Measurements from ENCODE around the gene TMEM175. TPM values are rescaled to one million over a fixed set of nuclear protein-coding genes. Genes with fewer than 3 reads are reported as not detected.

TMEM175 gene, protein sequence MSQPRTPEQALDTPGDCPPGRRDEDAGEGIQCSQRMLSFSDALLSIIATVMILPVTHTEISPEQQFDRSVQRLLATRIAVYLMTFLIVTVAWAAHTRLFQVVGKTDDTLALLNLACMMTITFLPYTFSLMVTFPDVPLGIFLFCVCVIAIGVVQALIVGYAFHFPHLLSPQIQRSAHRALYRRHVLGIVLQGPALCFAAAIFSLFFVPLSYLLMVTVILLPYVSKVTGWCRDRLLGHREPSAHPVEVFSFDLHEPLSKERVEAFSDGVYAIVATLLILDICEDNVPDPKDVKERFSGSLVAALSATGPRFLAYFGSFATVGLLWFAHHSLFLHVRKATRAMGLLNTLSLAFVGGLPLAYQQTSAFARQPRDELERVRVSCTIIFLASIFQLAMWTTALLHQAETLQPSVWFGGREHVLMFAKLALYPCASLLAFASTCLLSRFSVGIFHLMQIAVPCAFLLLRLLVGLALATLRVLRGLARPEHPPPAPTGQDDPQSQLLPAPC
- total RNA-seq, result 26.1 TPM

DNA sequence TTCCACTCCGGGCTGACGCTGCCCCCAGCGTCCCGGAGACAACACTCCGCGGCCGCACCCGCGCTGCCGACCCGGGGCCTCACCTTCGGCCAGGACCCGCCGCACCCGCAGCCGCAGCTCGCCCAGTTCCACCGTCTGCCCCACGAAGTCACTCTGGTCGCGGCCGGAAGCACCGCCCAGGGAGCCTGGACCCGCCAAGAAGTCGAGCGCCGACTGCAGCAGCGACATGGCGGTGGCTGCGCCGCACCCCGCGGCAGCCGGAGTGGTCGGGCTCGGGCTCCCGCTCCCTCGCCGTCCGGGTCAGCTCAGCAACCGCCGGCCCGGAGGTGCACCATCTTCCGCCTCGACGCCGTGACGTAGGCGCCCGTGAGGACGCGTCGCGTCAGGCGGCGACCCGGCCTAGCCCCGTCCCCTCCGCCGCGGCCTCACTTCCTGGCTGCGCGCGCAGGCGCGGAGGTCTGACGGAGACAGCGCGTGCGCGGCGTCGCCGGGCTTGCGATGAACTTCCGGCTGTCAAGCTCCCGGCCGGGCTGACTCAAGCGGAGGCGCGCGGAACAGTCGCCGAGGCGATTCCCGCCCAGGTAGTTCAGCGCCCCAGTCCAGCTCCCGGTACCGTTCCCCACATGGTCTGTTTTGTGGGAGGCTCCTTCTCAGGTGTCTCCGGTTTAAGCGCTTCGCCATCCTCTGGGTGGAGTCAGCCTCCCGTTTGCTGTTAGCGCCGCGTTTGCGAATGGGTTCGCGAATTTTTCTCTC is at the start of gene TMEM175, which contains the start of gene GAK:
Gene TMEM175 (plus strand): TSS at position 501 of the 753 bp plus-strand sequence. CDS start 15,280 bp downstream, outside the sequence.
Gene GAK (minus strand): TSS at position 357 of the 753 bp plus-strand sequence. CDS start 129 bp downstream, at position 228.

DNA sequence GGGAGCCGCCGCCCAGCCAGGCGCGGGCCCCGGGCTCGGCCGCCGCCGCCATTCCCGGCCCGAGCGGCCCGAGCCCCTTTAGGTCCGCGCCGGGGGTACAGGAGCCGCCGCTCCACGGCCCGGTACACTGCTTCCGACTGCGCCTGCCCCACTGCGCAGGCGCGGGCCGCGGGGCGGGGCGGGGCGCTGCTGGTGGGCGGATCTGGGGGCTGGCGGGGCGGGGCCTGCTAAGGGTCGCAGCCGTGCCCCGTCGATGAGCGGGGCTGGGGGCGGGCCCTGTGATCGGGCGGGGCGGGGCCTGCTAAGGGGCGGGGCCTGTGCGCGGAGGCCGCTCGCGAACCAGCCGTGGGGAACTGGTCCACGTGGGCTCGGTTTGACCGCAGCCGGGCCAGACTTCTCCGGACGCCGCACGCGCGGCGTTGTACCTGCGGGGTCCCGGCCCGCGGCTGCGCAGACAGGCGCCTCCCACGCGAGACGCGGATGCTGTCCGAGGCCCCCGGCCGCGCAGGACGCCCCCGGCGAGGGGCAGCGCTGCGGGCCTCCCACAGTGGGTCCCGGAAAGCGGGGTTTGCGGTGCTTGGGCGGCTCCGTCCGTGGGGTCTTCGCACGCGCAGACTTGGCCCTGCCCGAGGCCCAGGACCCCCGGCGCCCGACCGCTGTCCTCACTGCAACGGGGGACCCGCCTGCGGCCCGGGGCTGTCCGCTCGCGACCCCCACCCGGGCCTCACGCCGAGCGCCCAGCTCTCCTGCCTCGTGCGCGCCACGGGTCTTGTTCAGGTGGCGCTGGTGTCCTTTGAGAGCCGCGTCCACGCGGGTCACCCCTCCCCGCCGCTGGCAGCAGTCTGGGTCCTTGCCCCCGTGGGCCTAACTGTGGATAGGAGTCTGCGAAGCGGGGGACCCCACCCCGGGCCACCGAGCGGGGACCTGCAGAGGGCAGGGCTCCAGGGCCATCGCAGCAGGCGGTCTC is 41.5 kb downstream of the TMEM175 start, which contains the start of gene DGKQ:
Gene DGKQ (minus strand): TSS at position 139 of the 967 bp plus-strand sequence. CDS start 87 bp downstream, at position 52.

DNA sequence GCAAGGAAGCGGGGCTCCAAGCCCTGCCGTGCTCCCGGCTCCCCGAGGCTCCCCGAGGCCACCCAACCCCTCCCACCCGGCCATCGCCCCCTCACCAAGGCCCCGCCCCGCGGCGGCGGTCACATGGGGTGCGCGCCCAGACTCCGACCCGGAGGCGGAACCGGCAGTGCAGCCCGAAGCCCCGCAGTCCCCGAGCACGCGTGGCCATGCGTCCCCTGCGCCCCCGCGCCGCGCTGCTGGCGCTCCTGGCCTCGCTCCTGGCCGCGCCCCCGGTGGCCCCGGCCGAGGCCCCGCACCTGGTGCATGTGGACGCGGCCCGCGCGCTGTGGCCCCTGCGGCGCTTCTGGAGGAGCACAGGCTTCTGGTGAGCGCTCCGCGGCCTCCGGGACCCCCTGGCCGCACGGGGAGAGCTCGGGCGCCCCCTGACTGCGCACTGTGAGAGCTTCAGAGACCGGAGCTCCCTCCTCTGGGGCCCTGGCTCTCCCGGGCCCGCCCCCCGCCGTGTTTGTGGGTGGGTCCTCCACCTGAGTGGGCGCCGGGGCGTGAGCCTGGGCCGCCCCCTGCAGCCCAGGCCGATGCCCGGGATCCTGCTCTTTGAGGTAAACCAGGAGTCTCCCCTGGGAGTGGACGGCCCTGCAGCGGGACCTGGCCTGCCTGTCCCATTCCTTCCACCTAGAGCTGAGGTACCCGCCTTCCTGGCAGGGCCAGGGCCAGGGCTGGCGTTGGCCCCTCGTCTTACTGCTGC is 54.8 kb downstream of the TMEM175 start, which contains the start of gene IDUA:
Gene IDUA (plus strand): TSS at position 166 of the 745 bp plus-strand sequence. CDS start 41 bp downstream, at position 207.

DNA sequence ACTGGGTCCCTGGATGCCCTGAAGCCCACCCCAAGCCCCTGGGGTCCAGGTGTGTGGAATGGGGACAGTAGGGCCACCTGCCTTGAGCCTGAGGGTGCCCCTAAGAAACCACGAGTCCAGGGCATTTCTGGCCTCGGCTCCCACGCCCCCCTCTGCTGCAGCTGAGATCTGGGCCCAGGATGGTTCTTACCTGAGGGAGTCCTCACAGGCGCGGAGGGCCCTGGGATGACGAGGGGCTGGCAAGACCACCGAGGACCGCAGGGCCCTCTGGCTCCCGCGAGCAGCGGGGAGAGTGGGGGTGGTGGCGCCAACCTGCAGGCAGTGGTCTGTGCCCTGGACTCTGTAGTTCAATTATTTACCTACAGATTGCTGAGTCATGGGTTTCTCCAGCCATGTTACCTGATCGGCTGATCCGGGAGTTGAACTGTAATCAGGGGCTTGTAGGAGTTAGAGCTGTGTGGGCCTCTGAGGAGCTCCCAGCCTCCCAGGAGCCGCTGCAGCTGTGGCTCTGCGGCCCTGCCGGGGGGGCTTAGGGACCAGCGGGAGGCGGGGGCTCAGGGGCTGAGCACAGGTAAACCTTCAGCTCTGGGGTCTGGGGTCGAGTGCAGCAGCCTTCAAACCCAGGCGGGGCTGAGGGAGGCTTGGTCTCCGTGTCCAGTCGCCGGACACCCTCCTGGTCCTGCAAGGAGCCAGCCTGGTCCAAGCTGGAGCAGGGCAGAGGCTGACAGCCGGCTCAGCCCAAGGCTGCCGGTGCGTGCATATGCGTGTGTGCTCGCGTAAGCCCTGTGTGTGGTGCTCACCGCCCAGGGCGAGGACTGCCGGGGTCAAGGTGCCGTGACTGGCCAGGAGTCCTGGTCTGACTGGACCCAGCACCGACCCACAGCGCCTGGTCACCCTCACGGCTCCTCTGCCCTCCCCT is 61.1 kb downstream of the TMEM175 start, which contains the start of gene SLC26A1:
Gene SLC26A1 (minus strand): TSS at position 294 of the 919 bp plus-strand sequence. CDS start 1,701 bp downstream, outside the sequence.

Other genes with a start within 250 kb of the TMEM175 start
- gene SLC49A3, start 243.3 kb upstream of the TMEM175 start, total RNA-seq, result 0.92 TPM
- gene PCGF3, start 226.6 kb upstream of the TMEM175 start, total RNA-seq, result 66.9 TPM
- gene CPLX1, start 106.3 kb upstream of the TMEM175 start, total RNA-seq, result 3.5 TPM
- gene GAK, start 144 bp upstream of the TMEM175 start, total RNA-seq, result 46.8 TPM
- gene DGKQ, start 41.1 kb downstream of the TMEM175 start, total RNA-seq, result 10.4 TPM
- 7.8 TPM for gene IDUA, start 54.6 kb downstream of the TMEM175 start, total RNA-seq
- gene SLC26A1, start 60.9 kb downstream of the TMEM175 start, total RNA-seq, result 1.8 TPM
- 5.5 TPM for gene FGFRL1, start 79.2 kb downstream of the TMEM175 start, total RNA-seq
- 3.5 TPM for gene RNF212, start 181.1 kb downstream of the TMEM175 start, total RNA-seq
- 5.1 TPM for gene SPON2, start 240.1 kb downstream of the TMEM175 start, total RNA-seq

Measured in diencephalon (tissue), 1 donor.